Lower lobe of right lung (tissue), 2 donors: ENCODE results near the gene DIS3L2. TPM values are rescaled to one million over a fixed set of nuclear protein-coding genes. Genes with fewer than 3 reads are reported as not detected.

Experiments used
- ATAC-seq, 2 donors: fragments of 200-7000 bp; cut with Tn5 transposase; one replicate each; pipeline ENCODE4 v1.9.1; 2020 to 2022; ENCODE audit warnings: mild to moderate bottlenecking in 2 of 2, moderate library complexity in 2 of 2
- DNase-seq: peaks from one replicate; pipeline ENCODE4 v3.0.0-alpha.2; 2020
- H3K27ac ChIP-seq: fragments of 200-600 bp; one replicate; pipeline ENCODE4 v1.8.0; 2022
- H3K27me3 ChIP-seq: fragments of 200-600 bp; one replicate; pipeline ENCODE4 v1.8.0; 2022; ENCODE audit warnings: low read depth
- H3K36me3 ChIP-seq: fragments of 200-600 bp; one replicate; pipeline ENCODE4 v1.8.0; 2022; ENCODE audit warnings: mild to moderate bottlenecking
- H3K4me1 ChIP-seq: fragments of 200-600 bp; one replicate; pipeline ENCODE4 v1.8.0; 2022
- H3K4me3 ChIP-seq: fragments of 200-600 bp; one replicate; pipeline ENCODE4 v1.8.0; 2022; ENCODE audit warnings: mild to moderate bottlenecking
- H3K9me3 ChIP-seq: fragments of 200-600 bp; one replicate; pipeline ENCODE4 v1.8.0; 2022
- CTCF ChIP-seq: fragments of 200-600 bp; IDR thresholded peaks from one replicate; pipeline ENCODE4 v1.8.0; 2022; ENCODE audit warnings: antibody characterized with exemption, mild to moderate bottlenecking
- intact Hi-C: fragments of 100-400 bp; cut with DNase I; formaldehyde crosslinking; loops from one replicate; pipeline ENCODE4 v1.11.0; 2022
- total RNA-seq: library from RNA; stranded (reverse); fragmentation: NEBNext Ultra II Directional; extraction: Animal tissue kit (Norgen Biotek cat#: 25700); gene quantifications from one replicate; pipeline ENCODE4 v1.2.1, GENCODE V29; 2021
- donor health status: DM: no; HTN: yes; CAD: no; lungs with severe emphysema.

DIS3L2 gene
- total RNA-seq, 1 donor from 2014 or later = 34.4 TPM

- intact Hi-C loops = no loop called here
- Histone ChIP-seq H3K4me1 (no peaks in the 10 kb centered on the region), H3K27ac (no peak overlapping the region), H3K9me3 (no peaks in the 10 kb centered on the region), H3K4me3 (no peak overlapping the region), H3K27me3 (peaks cover 11% of the 10 kb centered on the region), H3K36me3 (no peaks in the 10 kb centered on the region)
- ATAC-seq (no peak), DNase-seq (peak; percentile 33)
- TF ChIP-seq CTCF = no peak
Observed at GRCh38 chr2:232345251-232345650, 383.7 kb downstream of the DIS3L2 start.

- Histone ChIP-seq H3K9me3 (no peaks in the 10 kb centered on the region), H3K27me3 (peaks cover 32% of the 10 kb centered on the region), H3K36me3 (no peaks in the 10 kb centered on the region), H3K4me1 (peaks cover 4% of the 10 kb centered on the region), H3K4me3 (no peak overlapping the region), H3K27ac (no peak overlapping the region)
- no peak for TF ChIP-seq CTCF
- DNase-seq (no peak), ATAC-seq (no peak)
- intact Hi-C loops = no loop called here
Observed at GRCh38 chr2:232347369-232347768, 385.9 kb downstream of the DIS3L2 start.

GRCh38 chr2:232348936-232349335 lies 387.4 kb downstream of the DIS3L2 start:
- peak in 1 of 2 donors; percentile 35 for ATAC-seq
- peaks cover 4% of the 10 kb centered on the region for H3K4me1 ChIP-seq
- H3K4me3 ChIP-seq = no peak overlapping the region
- TF ChIP-seq CTCF = no peak
- peaks cover 46% of the 10 kb centered on the region for H3K27me3 ChIP-seq
- intact Hi-C loops = no loop called here
- no peaks in the 10 kb centered on the region for H3K9me3 ChIP-seq
- peak; percentile 44 for DNase-seq
- H3K27ac ChIP-seq = no peak overlapping the region
- H3K36me3 ChIP-seq = no peaks in the 10 kb centered on the region

- no peak for TF ChIP-seq CTCF
- Histone ChIP-seq H3K4me1 (peaks cover 4% of the 10 kb centered on the region), H3K36me3 (no peaks in the 10 kb centered on the region), H3K27me3 (peaks cover 52% of the 10 kb centered on the region), H3K4me3 (no peak overlapping the region), H3K27ac (no peak overlapping the region), H3K9me3 (no peaks in the 10 kb centered on the region)
- intact Hi-C loops = no loop called here
- DNase-seq = peak; percentile 39
- no peak for ATAC-seq
Observed at GRCh38 chr2:232349546-232349945, 388.0 kb downstream of the DIS3L2 start.

GRCh38 chr2:232349946-232350635 lies 388.6 kb downstream of the DIS3L2 start:
- TF ChIP-seq CTCF = no peak
- Histone ChIP-seq H3K27ac (no peak overlapping the region), H3K36me3 (no peaks in the 10 kb centered on the region), H3K4me3 (no peak overlapping the region), H3K4me1 (peaks cover 4% of the 10 kb centered on the region), H3K27me3 (peaks cover 57% of the 10 kb centered on the region), H3K9me3 (no peaks in the 10 kb centered on the region)
- no peak for ATAC-seq
- DNase-seq = peak; percentile 33
- intact Hi-C loops = no loop called here
